NCI-H460 (cell line): ENCODE results near the gene ZNF644. TPM values are rescaled to one million over a fixed set of nuclear protein-coding genes. Genes with fewer than 3 reads are reported as not detected.

ENCODE experiments used
- DNase-seq: peaks from one replicate; pipeline ENCODE4 v3.0.0-alpha.2; 2016; ENCODE audit warnings: low read depth; ENCODE audit errors: extremely low read depth
- total RNA-seq: library from RNA; depleted of rRNA; stranded (reverse); fragments of >200 nt; shearing (Covaris generic); gene quantifications from 2 replicates; pipeline ENCODE4 v1.2.3, GENCODE V29; 2014

The ZNF644 gene
- total RNA-seq, 1 experiment from 2014 or later = 43.2 TPM

- no peak for DNase-seq
These were observed 2.8 kb upstream of the ZNF644 start for GRCh38 chr1:91024481-91025119.

- DNase-seq = no peak
These were observed 689 bp upstream of the ZNF644 start for GRCh38 chr1:91022518-91022929.

- peak; percentile 44 for DNase-seq
These were observed 709 bp downstream of the ZNF644 start for GRCh38 chr1:91020967-91021685.

- no peak for DNase-seq
These were observed 1.3 kb downstream of the ZNF644 start for GRCh38 chr1:91020486-91020885.

- DNase-seq = no peak
These were observed 3.8 kb downstream of the ZNF644 start for GRCh38 chr1:91018006-91018405.

GRCh38 chr1:91015794-91016550 is 5.9 kb downstream of the ZNF644 start:
- DNase-seq = no peak

GRCh38 chr1:91015358-91015780 is 6.5 kb downstream of the ZNF644 start:
- no peak for DNase-seq

GRCh38 chr1:91014475-91014874 is 7.4 kb downstream of the ZNF644 start:
- DNase-seq = no peak

GRCh38 chr1:91013302-91013701 is 8.5 kb downstream of the ZNF644 start:
- DNase-seq = no peak

- no peak for DNase-seq
These were observed 9.6 kb downstream of the ZNF644 start for GRCh38 chr1:91012196-91012595.

- DNase-seq = no peak
These were observed 10.1 kb downstream of the ZNF644 start for GRCh38 chr1:91011726-91012125.

GRCh38 chr1:91007827-91008226 is 14.0 kb downstream of the ZNF644 start:
- no peak for DNase-seq

GRCh38 chr1:91007092-91007491 is 14.7 kb downstream of the ZNF644 start:
- DNase-seq = no peak

GRCh38 chr1:91006113-91006908 is 15.5 kb downstream of the ZNF644 start:
- DNase-seq = no peak

GRCh38 chr1:91005285-91005684 is 16.6 kb downstream of the ZNF644 start:
- no peak for DNase-seq

GRCh38 chr1:91004145-91004544 is 17.7 kb downstream of the ZNF644 start:
- no peak for DNase-seq

GRCh38 chr1:90996742-90997413 is 25.0 kb downstream of the ZNF644 start:
- DNase-seq = no peak

- DNase-seq = no peak
These were observed 26.4 kb downstream of the ZNF644 start for GRCh38 chr1:90995311-90995894.

GRCh38 chr1:90994461-90994860 is 27.4 kb downstream of the ZNF644 start:
- DNase-seq = no peak

GRCh38 chr1:90993245-90993644 is 28.6 kb downstream of the ZNF644 start:
- no peak for DNase-seq
